Glutamatergic neuron (in vitro differentiated cells): ENCODE measurements around the gene PHF12. TPM values are rescaled to one million over a fixed set of nuclear protein-coding genes. Genes with fewer than 3 reads are reported as not detected.
A peak's percentile ranks its signal among the peaks of the same experiment; 100 is the strongest.
"Not testable (repeated sequence)": the region's sequence is repeated elsewhere in the genome, so short reads cannot be mapped to it uniquely, and the experiment has no call there.

ENCODE experiments used
- DNase-seq: peaks from one replicate; pipeline ENCODE4 v3.0.0; 2022
- H3K27ac Mint-ChIP-seq: one replicate; pipeline ENCODE4 v1.8.0; 2020; ENCODE audit warnings: mild to moderate bottlenecking, mixed read lengths, inconsistent platforms; ENCODE audit not compliant: unreplicated experiment
- H3K27me3 Mint-ChIP-seq: one replicate; pipeline ENCODE4 v1.8.0; 2020; ENCODE audit warnings: mild to moderate bottlenecking, moderate library complexity, mixed read lengths, inconsistent platforms; ENCODE audit not compliant: unreplicated experiment
- H3K36me3 Mint-ChIP-seq: one replicate; pipeline ENCODE4 v1.8.0; 2020; ENCODE audit warnings: mild to moderate bottlenecking, mixed read lengths, inconsistent platforms; ENCODE audit not compliant: unreplicated experiment
- H3K4me1 Mint-ChIP-seq: one replicate; pipeline ENCODE4 v1.8.0; 2020; ENCODE audit warnings: mild to moderate bottlenecking, low read depth, mixed read lengths, inconsistent platforms; ENCODE audit not compliant: unreplicated experiment
- H3K4me3 Mint-ChIP-seq: one replicate; pipeline ENCODE4 v1.8.0; 2020; ENCODE audit warnings: mild to moderate bottlenecking, mixed read lengths, inconsistent platforms; ENCODE audit not compliant: unreplicated experiment
- H3K9me3 Mint-ChIP-seq: one replicate; pipeline ENCODE4 v1.8.0; 2020; ENCODE audit warnings: mild to moderate bottlenecking, moderate library complexity, mixed read lengths, inconsistent platforms; ENCODE audit not compliant: unreplicated experiment
- total RNA-seq: library from RNA; stranded (reverse); fragmentation: NEBNext Ultra II Directional; extraction: Animal tissue kit (Norgen Biotek cat#: 25700); gene quantifications from one replicate; pipeline ENCODE4 v1.2.1, GENCODE V29; 2021; ENCODE audit not compliant: unreplicated experiment
- TF ChIP-seq, protein P1 (sequence below): fragments of 200-600 bp; sonication (generic); IDR thresholded peaks from one replicate; pipeline ENCODE4 v1.5.0; 2021; ENCODE audit not compliant: partially characterized antibody, unreplicated experiment

PHF12 gene
- total RNA-seq, 1 donor from 2014 or later: 59.8 TPM

- H3K27ac Mint-ChIP-seq: peak overlapping the region; percentile 69
- H3K4me1 Mint-ChIP-seq: peaks cover 46% of the 10 kb centered on the region
- H3K36me3 Mint-ChIP-seq: no peaks in the 10 kb centered on the region
- TF ChIP-seq, protein P1, sequence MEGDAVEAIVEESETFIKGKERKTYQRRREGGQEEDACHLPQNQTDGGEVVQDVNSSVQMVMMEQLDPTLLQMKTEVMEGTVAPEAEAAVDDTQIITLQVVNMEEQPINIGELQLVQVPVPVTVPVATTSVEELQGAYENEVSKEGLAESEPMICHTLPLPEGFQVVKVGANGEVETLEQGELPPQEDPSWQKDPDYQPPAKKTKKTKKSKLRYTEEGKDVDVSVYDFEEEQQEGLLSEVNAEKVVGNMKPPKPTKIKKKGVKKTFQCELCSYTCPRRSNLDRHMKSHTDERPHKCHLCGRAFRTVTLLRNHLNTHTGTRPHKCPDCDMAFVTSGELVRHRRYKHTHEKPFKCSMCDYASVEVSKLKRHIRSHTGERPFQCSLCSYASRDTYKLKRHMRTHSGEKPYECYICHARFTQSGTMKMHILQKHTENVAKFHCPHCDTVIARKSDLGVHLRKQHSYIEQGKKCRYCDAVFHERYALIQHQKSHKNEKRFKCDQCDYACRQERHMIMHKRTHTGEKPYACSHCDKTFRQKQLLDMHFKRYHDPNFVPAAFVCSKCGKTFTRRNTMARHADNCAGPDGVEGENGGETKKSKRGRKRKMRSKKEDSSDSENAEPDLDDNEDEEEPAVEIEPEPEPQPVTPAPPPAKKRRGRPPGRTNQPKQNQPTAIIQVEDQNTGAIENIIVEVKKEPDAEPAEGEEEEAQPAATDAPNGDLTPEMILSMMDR: no peak
- H3K9me3 Mint-ChIP-seq: peaks cover 1% of the 10 kb centered on the region
- H3K4me3 Mint-ChIP-seq: peak overlapping the region; percentile 66
- H3K27me3 Mint-ChIP-seq: peaks cover 3% of the 10 kb centered on the region
- DNase-seq: no peak
Measured at GRCh38 chr17:28940142-28940541, 11.2 kb downstream of the PHF12 start.

GRCh38 chr17:28938552-28938951 lies 12.8 kb downstream of the PHF12 start:
- no peaks in the 10 kb centered on the region for H3K9me3 Mint-ChIP-seq
- peak overlapping the region; percentile 36 for H3K27ac Mint-ChIP-seq
- no peak overlapping the region for H3K4me3 Mint-ChIP-seq

GRCh38 chr17:28937044-28937729 lies 14.1 kb downstream of the PHF12 start:
- peaks cover 3% of the 10 kb centered on the region for H3K27me3 Mint-ChIP-seq
- no peak overlapping the region for H3K27ac Mint-ChIP-seq
- no peaks in the 10 kb centered on the region for H3K9me3 Mint-ChIP-seq
- peaks cover 40% of the 10 kb centered on the region for H3K4me1 Mint-ChIP-seq
- TF ChIP-seq, protein P1: no peak
- no peaks in the 10 kb centered on the region for H3K36me3 Mint-ChIP-seq
- H3K4me3 Mint-ChIP-seq: peak overlapping the region; percentile 55
- no peak for DNase-seq

More at GRCh38 chr17:28938552-28938951, 12.8 kb downstream of the PHF12 start:
- TF ChIP-seq, protein P1: no peak
- Mint-ChIP-seq H3K4me1 (peaks cover 41% of the 10 kb centered on the region), H3K36me3 (no peaks in the 10 kb centered on the region), H3K27me3 (peaks cover 3% of the 10 kb centered on the region)
- DNase-seq: no peak

DNA sequence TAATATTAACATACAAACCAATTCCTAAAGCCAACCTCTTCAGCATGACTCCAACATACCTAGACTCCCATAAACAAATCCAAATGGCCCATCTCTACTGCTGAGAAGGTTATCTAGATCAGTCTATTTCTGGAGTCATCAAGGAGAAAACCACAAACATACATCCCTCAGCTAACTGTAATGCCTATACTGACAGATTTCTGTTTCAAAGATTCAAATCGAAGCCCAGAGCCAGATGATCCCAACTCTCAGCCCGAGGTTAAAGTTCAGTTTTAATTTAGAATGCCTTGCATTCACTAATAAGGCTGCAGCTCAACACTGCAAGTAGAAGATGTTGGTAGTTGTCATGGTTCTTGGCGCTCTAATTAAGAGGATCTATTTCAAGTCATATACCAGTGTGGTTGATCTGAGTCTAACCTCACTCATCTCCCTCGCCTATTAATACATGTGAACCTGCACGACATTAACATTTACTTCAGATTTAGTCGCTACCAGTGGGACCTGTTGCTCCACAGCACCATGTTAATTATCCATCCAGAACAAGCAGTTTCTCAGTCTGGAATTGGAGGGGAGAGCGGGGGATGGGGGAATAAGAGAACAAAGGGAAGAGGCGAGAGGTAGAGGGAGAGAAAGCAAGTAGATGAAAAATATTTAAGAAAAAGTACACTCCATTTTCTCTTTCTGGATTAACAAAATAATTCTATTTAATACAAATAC lies 15.4 kb downstream of the PHF12 start:
- Mint-ChIP-seq H3K27me3 (peaks cover 3% of the 10 kb centered on the region), H3K4me3 (peak overlapping the region; percentile 22), H3K36me3 (no peaks in the 10 kb centered on the region), H3K9me3 (no peaks in the 10 kb centered on the region), H3K4me1 (peaks cover 36% of the 10 kb centered on the region), H3K27ac (peak overlapping the region; percentile 45)
- TF ChIP-seq, protein P1: no peak
- DNase-seq: no peak

DNA sequence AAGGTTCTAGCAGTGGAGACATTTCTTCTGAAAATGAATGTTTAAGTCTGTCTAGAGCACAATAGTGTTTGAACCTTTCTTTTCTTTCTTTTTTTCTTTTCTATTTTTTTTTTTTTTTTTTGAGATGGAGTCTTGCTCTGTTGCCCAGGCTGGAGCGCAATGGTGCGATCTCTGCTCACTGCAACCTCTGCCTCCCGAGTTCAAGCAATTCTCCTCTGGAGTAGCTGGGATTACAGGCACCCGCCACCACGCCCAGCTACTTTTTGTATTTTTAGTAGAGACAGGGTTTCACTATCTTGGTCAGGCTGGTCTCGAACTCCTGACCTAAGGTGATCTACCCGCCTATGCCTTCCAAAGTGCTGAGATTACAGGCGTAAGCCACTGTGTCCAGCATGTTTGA lies 16.8 kb downstream of the PHF12 start:
- H3K9me3 Mint-ChIP-seq, H3K27ac Mint-ChIP-seq, H3K36me3 Mint-ChIP-seq, DNase-seq, H3K27me3 Mint-ChIP-seq, H3K4me3 Mint-ChIP-seq: not testable (repeated sequence)
- peaks cover 27% of the 10 kb centered on the region for H3K4me1 Mint-ChIP-seq
